ENCODE results near the gene NRROS.
A peak's percentile ranks its signal among the peaks of the same experiment; 100 is the strongest.

- no peak for TF ChIP-seq CTCF (IDR thresholded peaks at IDR 0.05; ENCODE audit: low read depth, low read length)
- TF ChIP-seq POLR2A (IDR thresholded peaks at IDR 0.05; ENCODE audit: extremely low read depth, insufficient read length): peak; percentile 40
These were observed at the start of gene NRROS for GRCh38 chr3:196639483-196640296.

All from NB4 (cell line).